LNCaP clone FGC (cell line): ENCODE data around the gene PLA1A.
"Not testable (repeated sequence)": the region's sequence is repeated elsewhere in the genome, so short reads cannot be mapped to it uniquely, and the experiment has no call there.

Experiments used
- DNase-seq: peaks from one replicate; pipeline ENCODE4 v3.0.0-alpha.2; 2011; ENCODE audit warnings: low read depth
- H3K4me3 ChIP-seq: 2 replicates; pipeline ENCODE4 v1.5.1; 2011; ENCODE audit warnings: mild to moderate bottlenecking, low read depth, low read length, control low read depth
- TF ChIP-seq, protein P1 (sequence below): IDR thresholded peaks from 2 replicates; pipeline ENCODE4 v1.5.1; 2012; ENCODE audit warnings: mild to moderate bottlenecking; ENCODE audit not compliant: control insufficient read depth, insufficient read depth; ENCODE audit errors: extremely low read depth

Gene PLA1A, protein sequence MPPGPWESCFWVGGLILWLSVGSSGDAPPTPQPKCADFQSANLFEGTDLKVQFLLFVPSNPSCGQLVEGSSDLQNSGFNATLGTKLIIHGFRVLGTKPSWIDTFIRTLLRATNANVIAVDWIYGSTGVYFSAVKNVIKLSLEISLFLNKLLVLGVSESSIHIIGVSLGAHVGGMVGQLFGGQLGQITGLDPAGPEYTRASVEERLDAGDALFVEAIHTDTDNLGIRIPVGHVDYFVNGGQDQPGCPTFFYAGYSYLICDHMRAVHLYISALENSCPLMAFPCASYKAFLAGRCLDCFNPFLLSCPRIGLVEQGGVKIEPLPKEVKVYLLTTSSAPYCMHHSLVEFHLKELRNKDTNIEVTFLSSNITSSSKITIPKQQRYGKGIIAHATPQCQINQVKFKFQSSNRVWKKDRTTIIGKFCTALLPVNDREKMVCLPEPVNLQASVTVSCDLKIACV

DNA sequence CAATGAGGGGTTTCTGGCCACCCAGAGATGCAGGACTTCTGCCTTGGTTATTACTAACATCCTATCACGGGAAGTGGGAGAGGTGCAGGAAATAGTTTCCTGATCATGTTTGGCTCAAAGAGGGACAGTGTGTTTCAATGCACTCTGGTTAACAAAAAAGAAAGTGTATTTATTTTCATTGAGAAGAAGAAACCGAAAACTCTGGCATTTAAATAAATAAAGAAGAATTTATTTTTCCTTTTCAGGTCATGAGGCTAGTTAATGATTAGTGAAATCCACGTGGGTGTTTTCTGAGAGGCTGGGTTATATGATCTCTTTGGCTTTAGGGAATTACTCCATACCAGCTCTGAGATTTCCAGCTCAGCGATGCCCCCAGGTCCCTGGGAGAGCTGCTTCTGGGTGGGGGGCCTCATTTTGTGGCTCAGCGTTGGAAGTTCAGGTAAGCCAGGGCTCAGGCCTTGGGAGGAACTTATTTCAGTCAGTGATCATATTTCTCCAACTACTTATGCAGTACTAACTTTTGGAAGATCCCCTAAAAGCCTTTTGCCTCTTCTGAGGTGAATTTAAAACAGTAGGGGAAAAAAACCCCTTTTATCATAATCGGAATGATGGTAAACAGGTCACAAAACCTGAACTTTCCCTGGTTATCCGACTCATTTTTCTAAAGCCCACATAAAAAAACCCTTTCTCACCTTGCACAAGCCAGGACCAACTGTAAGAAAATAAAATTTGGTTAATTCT lies at the start of gene PLA1A:
Gene PLA1A, plus strand, starts transcription at position 338 of the 741 bp plus-strand sequence. Its CDS starts 29 bp downstream, at position 367.
- TF ChIP-seq, protein P1, sequence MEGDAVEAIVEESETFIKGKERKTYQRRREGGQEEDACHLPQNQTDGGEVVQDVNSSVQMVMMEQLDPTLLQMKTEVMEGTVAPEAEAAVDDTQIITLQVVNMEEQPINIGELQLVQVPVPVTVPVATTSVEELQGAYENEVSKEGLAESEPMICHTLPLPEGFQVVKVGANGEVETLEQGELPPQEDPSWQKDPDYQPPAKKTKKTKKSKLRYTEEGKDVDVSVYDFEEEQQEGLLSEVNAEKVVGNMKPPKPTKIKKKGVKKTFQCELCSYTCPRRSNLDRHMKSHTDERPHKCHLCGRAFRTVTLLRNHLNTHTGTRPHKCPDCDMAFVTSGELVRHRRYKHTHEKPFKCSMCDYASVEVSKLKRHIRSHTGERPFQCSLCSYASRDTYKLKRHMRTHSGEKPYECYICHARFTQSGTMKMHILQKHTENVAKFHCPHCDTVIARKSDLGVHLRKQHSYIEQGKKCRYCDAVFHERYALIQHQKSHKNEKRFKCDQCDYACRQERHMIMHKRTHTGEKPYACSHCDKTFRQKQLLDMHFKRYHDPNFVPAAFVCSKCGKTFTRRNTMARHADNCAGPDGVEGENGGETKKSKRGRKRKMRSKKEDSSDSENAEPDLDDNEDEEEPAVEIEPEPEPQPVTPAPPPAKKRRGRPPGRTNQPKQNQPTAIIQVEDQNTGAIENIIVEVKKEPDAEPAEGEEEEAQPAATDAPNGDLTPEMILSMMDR: no peak
- DNase-seq: no peak
- H3K4me3 ChIP-seq: no peak within 1 kb of the TSS

DNA sequence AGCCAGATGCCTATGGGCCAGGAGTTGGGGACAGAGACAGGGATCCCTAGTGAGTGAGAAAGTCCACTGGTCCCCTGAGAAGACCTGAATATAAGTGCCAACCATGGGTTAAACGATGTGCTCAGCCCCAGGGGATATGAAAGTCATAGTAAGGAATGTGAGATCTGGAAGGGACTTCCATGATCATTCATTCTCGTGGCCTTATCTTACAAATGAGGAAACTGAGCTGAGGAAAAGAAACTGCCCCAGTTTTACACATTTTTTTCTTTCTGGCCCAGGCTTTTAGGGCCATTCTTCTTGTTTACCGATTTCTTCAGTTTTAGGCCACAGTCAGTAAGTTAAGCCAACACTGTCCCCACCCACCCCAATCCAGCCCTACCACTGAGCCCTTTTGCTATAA lies 49.3 kb upstream of the PLA1A start:
- DNase-seq: no peak
- no peak overlapping the region for H3K4me3 ChIP-seq
- TF ChIP-seq, protein P1: no peak

DNA sequence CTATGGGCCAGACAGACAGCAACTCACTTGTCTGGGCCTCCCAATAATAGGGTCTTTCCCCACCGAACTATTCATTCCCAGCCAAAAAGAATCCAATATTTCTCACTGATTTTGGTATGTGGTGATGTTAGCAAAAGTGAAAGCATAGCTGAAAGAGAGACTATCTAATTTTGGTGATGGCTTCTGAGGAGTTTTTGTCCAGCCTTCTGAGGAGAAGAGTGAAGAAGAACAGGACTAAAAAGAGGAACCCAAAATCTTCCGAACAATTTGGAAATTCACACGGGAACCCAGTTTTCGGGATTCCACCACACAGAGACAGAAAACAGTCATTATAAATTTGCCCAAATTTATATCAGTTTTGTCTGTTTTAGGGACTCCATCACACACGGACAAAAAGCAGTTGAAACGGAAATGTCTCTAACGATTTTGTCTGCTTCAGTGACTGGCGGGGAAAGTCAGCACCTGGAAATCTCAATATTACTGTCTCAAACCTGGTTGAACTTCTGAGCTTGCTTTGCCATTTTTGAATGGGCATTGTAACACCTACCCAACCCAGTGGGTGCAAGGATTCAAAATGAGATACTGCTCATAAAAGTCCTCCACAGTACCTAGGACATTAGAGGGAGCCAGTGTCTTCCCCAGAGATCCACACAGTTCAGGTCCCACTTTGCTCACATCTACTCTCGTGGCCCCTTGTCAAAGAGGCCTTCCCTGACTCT lies 47.3 kb upstream of the PLA1A start:
- no peak for DNase-seq
- no peak overlapping the region for H3K4me3 ChIP-seq
- TF ChIP-seq, protein P1: no peak

DNA sequence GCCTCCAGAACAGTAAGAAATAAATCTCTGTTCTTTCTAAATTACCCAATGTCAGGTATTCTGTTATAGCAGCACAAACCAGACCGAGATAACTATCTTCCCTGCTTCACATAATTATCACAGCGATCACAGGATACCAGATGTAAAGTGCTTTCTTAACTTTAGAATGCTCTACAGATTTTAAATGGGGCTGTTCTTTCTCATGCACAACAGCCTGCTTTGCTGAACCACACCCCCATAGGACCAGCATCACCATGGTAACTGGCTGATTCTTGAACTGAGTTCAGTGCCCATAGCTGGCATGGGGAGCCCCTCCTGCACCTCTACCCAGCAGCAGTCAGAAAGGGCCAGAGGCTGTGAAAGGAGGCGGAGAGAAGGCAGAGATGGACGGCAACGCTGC lies 46.1 kb upstream of the PLA1A start:
- H3K4me3 ChIP-seq: no peak overlapping the region
- no peak for DNase-seq
- TF ChIP-seq, protein P1: no peak

DNA sequence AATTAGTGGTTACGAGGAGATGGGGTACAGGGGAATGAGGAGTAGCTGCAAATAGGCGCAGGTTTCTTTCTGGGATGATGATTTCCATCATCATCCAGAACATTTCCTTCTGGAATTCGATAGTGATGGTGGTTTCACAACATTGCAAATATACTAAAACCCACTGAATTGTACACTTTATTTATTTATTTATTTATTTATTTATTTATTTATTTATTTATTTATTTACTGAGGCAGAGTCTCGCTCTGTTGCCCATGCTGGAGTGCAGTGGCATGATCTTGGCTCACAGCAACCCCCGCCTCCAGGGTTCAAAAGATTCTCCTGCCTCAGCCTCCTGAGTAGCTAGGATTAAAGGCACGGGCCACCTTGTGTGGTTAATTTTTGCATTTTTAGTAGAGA lies 44.8 kb upstream of the PLA1A start:
- DNase-seq, H3K4me3 ChIP-seq: not testable (repeated sequence)

DNA sequence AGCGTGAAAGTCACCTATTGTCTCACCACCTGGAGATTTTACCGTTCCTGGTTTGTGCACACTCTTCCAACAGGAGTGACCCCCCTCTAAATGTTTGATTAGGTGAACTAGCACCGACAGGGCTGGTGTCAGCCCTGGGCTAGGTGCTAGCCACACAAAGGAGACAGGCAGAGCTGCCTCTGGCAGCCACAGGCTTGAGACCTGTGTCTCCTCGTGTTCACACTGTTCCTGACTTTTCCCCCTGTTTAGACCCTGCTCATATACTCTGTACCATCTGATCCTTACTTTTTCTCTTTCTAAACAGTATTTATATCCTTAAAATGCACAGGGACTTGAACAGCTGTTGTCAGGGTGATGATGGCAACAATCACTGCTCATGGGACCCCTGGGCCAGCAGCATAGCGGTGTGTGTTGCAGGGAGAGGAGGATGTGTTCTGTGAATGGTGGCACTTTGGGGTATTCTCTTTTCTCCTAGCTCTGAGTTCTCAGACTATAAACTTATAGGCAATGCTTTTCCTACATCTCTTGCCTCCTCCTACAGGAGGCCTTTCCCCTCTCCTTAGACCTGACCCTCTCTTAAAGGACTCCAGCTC lies 43.8 kb upstream of the PLA1A start:
- TF ChIP-seq, protein P1: no peak
- no peak overlapping the region for H3K4me3 ChIP-seq
- no peak for DNase-seq
